ENCODE results near the gene TGM2. TPM values are rescaled to one million over a fixed set of nuclear protein-coding genes. Genes with fewer than 3 reads are reported as not detected.

Gene TGM2
- polyA plus RNA-seq, 2 of the 4 experiments (the other 2 are of a cell fraction) = 173 to 441 TPM

DNA sequence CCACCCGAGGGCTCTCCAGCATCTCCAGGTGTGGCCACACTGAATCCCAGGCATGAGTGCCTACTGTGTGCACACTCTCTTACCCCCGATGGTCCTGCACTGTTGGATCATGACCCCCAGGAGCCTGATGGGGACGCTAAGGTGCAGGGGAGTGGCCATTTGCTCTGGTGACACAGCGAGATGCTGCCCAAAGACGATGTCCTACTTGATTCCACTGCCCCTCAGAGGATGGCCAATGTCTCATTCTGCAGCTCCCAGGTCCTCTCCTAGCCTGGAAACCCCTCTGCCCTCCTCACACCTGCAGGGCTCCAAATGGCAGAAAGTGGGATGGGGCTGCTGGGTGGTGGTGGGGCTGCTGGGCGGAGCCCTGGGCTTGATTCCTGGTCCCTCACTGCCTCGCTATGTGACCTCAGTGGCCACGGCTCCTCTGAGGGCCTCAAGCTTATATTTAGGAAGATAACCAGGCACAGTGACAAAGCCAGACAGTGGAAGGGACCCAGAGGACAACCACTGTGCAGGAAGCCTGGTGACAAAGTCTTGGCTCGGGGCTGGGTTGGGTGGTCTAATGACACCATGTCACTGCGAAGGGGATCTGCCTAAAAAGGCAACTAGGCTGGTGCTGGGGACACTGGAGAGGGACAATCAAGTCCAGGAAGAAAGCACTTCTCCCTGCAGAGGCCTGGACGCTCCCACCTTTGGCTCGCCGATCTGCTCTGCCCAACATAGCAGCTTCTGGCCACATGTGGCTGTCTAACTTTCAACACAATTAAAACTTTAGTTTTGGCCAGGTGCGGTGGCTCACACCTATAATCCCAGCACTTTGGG lies 28.4 kb downstream of the TGM2 start:
- H3K27ac ChIP-seq = peak overlapping the region in 1 of 2 experiments; percentile 83; a peak in 3 of 6 replicates
- POLR2A ChIA-PET = interaction anchor here (0.6 kb wide), 1 partner anchor 30 kb away, joined by 4 read pairs; no protein-coding TSS in a partner anchor
- CTCF ChIA-PET = interaction anchor here (1.0 to 3.6 kb wide), 3 partner anchors 28 to 85 kb away, joined by 4 to 22 read pairs (median 5); partner anchors contain the start of gene TGM2

DNA sequence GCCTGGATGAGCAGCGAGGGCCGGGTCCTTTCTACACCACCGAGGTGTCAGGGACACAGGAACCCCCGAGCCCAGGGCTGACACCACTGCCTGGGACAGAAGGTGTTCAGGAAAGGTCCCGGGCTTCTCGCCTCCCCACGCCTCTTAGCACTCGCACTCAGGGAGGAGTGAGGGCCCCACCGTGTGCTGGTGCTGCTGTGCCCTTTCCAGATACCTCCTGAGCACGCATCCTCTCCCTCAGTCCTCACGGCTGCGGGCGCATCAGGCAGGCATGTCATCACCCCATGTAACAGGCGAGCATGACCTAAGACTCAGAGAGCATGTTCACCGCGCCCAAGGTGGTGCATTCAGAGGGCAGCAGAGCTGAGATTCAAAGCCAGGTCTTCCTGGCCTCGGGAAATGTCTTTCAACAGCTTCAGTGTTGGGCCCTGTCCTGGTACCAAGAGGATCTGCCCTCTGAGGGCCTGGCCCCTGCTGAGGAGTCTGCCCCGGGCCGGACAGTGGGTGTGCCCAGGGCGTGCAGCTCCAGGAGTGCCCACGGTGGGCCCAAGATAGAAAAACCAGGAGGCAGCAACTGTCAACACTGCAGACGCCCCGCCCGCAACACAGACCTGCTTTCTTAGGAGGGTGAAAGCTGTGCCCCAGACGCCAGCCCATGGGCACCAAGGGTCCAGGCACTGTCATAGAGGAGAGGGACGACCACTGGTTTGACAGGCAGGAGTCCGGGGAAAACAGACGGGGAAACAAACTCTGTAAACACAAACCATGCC lies 29.2 kb downstream of the TGM2 start:
- Histone ChIP-seq H3K9me3 (no peaks in the 10 kb centered on the region), H3K27ac (peak overlapping the region; percentile 56 to 83; a peak in 5 of 6 replicates), H3K4me3 (no peak overlapping the region), H3K4me2 (no peak overlapping the region; the same call in 2 of the 3 replicates), H3K4me1 (peaks cover 38% of the 10 kb centered on the region)
- WGBS (ENCODE audit: missing lambda C conversion rate) = 84% methylated on average over 25 of the region's 28 CpGs
- ChIA-PET CTCF (interaction anchor here (1.0 to 3.6 kb wide), 3 partner anchors 9 to 86 kb away, joined by 4 to 22 read pairs (median 5); no protein-coding TSS in a partner anchor), POLR2A (interaction anchor here (1.7 kb wide), 1 partner anchor 8 kb away, joined by 5 read pairs; no protein-coding TSS in a partner anchor)
- ATAC-seq = peak in 1 of 2 experiments; percentile 4; a peak in 2 of 6 replicates
- no peak for FAIRE-seq
- TF ChIP-seq ZFP36 (IDR thresholded peaks at IDR 0.05; ENCODE audit: borderline replicate concordance, partially characterized antibody) = no peak
- TF ChIP-seq RNF2 (IDR thresholded peaks at IDR 0.05; ENCODE audit: borderline replicate concordance, low read depth) = no peak
- TF ChIP-seq, protein P1, sequence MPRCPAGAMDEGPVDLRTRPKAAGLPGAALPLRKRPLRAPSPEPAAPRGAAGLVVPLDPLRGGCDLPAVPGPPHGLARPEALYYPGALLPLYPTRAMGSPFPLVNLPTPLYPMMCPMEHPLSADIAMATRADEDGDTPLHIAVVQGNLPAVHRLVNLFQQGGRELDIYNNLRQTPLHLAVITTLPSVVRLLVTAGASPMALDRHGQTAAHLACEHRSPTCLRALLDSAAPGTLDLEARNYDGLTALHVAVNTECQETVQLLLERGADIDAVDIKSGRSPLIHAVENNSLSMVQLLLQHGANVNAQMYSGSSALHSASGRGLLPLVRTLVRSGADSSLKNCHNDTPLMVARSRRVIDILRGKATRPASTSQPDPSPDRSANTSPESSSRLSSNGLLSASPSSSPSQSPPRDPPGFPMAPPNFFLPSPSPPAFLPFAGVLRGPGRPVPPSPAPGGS (IDR thresholded peaks at IDR 0.05) = no peak
- TF ChIP-seq ESRRA (IDR thresholded peaks at IDR 0.05; ENCODE audit: borderline replicate concordance, low read length) = no peak
- TF ChIP-seq RAD21 (conservative IDR thresholded peaks at IDR 0.05 in 1 of 2, IDR thresholded peaks at IDR 0.05 in 1 of 2) = no peak
- TF ChIP-seq CHD2 (IDR thresholded peaks at IDR 0.05; ENCODE audit: low read length, partially characterized antibody) = no peak
- TF ChIP-seq SREBF2 (IDR thresholded peaks at IDR 0.05) = no peak
- TF ChIP-seq, protein P2, sequence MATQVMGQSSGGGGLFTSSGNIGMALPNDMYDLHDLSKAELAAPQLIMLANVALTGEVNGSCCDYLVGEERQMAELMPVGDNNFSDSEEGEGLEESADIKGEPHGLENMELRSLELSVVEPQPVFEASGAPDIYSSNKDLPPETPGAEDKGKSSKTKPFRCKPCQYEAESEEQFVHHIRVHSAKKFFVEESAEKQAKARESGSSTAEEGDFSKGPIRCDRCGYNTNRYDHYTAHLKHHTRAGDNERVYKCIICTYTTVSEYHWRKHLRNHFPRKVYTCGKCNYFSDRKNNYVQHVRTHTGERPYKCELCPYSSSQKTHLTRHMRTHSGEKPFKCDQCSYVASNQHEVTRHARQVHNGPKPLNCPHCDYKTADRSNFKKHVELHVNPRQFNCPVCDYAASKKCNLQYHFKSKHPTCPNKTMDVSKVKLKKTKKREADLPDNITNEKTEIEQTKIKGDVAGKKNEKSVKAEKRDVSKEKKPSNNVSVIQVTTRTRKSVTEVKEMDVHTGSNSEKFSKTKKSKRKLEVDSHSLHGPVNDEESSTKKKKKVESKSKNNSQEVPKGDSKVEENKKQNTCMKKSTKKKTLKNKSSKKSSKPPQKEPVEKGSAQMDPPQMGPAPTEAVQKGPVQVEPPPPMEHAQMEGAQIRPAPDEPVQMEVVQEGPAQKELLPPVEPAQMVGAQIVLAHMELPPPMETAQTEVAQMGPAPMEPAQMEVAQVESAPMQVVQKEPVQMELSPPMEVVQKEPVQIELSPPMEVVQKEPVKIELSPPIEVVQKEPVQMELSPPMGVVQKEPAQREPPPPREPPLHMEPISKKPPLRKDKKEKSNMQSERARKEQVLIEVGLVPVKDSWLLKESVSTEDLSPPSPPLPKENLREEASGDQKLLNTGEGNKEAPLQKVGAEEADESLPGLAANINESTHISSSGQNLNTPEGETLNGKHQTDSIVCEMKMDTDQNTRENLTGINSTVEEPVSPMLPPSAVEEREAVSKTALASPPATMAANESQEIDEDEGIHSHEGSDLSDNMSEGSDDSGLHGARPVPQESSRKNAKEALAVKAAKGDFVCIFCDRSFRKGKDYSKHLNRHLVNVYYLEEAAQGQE (IDR thresholded peaks at IDR 0.05) = no peak
- TF ChIP-seq NFE2L2 (conservative IDR thresholded peaks at IDR 0.05; ENCODE audit: low read length) = no peak
- TF ChIP-seq RARB (CRISPR knock-in tag; IDR thresholded peaks at IDR 0.05) = no peak
- TF ChIP-seq FOXS1 (CRISPR knock-in tag; IDR thresholded peaks at IDR 0.05) = no peak
- no peak for DNase-seq (ENCODE audit: low read depth in 1 of 2, low spot score in 1 of 2)

More for the DNA sequence above, 28.4 kb downstream of the TGM2 start:
- Histone ChIP-seq H3K9me3 (no peaks in the 10 kb centered on the region), H3K4me1 (peaks cover 45% of the 10 kb centered on the region), H3K4me2 (no peak overlapping the region), H3K4me3 (no peak overlapping the region)
- no peak for FAIRE-seq
- TF ChIP-seq FOSB (CRISPR knock-in tag; IDR thresholded peaks at IDR 0.05) (no peak), EHF (CRISPR knock-in tag; IDR thresholded peaks at IDR 0.05) (no peak), SMC3 (IDR thresholded peaks at IDR 0.05) (no peak), TFCP2L1 (CRISPR knock-in tag; IDR thresholded peaks at IDR 0.05) (no peak), NPAS2 (CRISPR knock-in tag; IDR thresholded peaks at IDR 0.05; ENCODE audit: borderline replicate concordance) (no peak), ESRRA (IDR thresholded peaks at IDR 0.05; ENCODE audit: borderline replicate concordance, low read length) (no peak), HOXB13 (CRISPR knock-in tag; IDR thresholded peaks at IDR 0.05; ENCODE audit: low read depth) (no peak), PHF8 (IDR thresholded peaks at IDR 0.05; ENCODE audit: borderline replicate concordance, low read depth) (no peak), SREBF2 (IDR thresholded peaks at IDR 0.05) (no peak), ZFP36 (IDR thresholded peaks at IDR 0.05; ENCODE audit: borderline replicate concordance, partially characterized antibody) (no peak), MYC (IDR thresholded peaks at IDR 0.05; ENCODE audit: borderline replicate concordance, low read length) (no peak), FOXS1 (CRISPR knock-in tag; IDR thresholded peaks at IDR 0.05) (no peak), HOXB5 (CRISPR knock-in tag; IDR thresholded peaks at IDR 0.05) (no peak), POLR2A (IDR thresholded peaks at IDR 0.05; ENCODE audit: low read length) (no peak)
- TF ChIP-seq, protein P3, sequence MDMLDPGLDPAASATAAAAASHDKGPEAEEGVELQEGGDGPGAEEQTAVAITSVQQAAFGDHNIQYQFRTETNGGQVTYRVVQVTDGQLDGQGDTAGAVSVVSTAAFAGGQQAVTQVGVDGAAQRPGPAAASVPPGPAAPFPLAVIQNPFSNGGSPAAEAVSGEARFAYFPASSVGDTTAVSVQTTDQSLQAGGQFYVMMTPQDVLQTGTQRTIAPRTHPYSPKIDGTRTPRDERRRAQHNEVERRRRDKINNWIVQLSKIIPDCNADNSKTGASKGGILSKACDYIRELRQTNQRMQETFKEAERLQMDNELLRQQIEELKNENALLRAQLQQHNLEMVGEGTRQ (IDR thresholded peaks at IDR 0.05) = no peak
- TF ChIP-seq, protein P4, sequence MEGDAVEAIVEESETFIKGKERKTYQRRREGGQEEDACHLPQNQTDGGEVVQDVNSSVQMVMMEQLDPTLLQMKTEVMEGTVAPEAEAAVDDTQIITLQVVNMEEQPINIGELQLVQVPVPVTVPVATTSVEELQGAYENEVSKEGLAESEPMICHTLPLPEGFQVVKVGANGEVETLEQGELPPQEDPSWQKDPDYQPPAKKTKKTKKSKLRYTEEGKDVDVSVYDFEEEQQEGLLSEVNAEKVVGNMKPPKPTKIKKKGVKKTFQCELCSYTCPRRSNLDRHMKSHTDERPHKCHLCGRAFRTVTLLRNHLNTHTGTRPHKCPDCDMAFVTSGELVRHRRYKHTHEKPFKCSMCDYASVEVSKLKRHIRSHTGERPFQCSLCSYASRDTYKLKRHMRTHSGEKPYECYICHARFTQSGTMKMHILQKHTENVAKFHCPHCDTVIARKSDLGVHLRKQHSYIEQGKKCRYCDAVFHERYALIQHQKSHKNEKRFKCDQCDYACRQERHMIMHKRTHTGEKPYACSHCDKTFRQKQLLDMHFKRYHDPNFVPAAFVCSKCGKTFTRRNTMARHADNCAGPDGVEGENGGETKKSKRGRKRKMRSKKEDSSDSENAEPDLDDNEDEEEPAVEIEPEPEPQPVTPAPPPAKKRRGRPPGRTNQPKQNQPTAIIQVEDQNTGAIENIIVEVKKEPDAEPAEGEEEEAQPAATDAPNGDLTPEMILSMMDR (IDR thresholded peaks at IDR 0.05) = no peak
- 82% methylated on average over 14 of the region's 14 CpGs for WGBS (ENCODE audit: missing lambda C conversion rate)
- no peak for DNase-seq (ENCODE audit: low read depth in 1 of 2, low spot score in 1 of 2)
- ATAC-seq = no peak
